PC-9 (cell line): ENCODE data around the gene PGAP3. TPM values are rescaled to one million over a fixed set of nuclear protein-coding genes. Genes with fewer than 3 reads are reported as not detected.
A peak's percentile ranks its signal among the peaks of the same experiment; 100 is the strongest.

ENCODE experiments used
- BruUV-seq: library from RNA; stranded (reverse); fragments of 400-500 nt; replicated peaks from 2 replicates; lab custom pipeline; 2021; lab: Mats Ljungman, UMichigan
- CTCF ChIA-PET: fragments of 300-600 bp; sonication (Branson Sonifier 250); formaldehyde crosslinking; loops from one replicate; lab custom pipeline; 2022; ENCODE audit warnings: antibody characterized with exemption; lab: Charles Lee
- POLR2A ChIA-PET: fragments of 300-600 bp; sonication (Branson Sonifier 250); formaldehyde crosslinking; loops from one replicate; lab custom pipeline; 2022; ENCODE audit warnings: antibody characterized with exemption; ENCODE audit not compliant: unreplicated experiment; lab: Charles Lee
- DNase-seq, 2 experiments: peaks; one replicate each; pipeline versions ENCODE4 v3.0.0 to v3.0.0-alpha.2; 2015 to 2022; ENCODE audit warnings: mixed read lengths in 1 of 2
- H2AFZ ChIP-seq: fragments of 200-600 bp; sonication (generic); 2 replicates; pipeline ENCODE4 v1.8.1; 2017; ENCODE audit warnings: antibody characterized with exemption
- H3F3A ChIP-seq: fragments of 200-600 bp; sonication (generic); 2 replicates; pipeline ENCODE4 v1.8.1; 2017; ENCODE audit warnings: antibody characterized with exemption, mild to moderate bottlenecking, low read depth; ENCODE audit not compliant: insufficient read depth
- H3K27ac ChIP-seq: fragments of 200-600 bp; sonication (generic); 2 replicates; pipeline ENCODE4 v1.6.1; 2016; ENCODE audit warnings: mixed run types
- H3K27me3 ChIP-seq: fragments of 200-600 bp; sonication (generic); 2 replicates; pipeline ENCODE4 v1.6.1; 2016; ENCODE audit warnings: low read depth, mixed run types; ENCODE audit not compliant: insufficient read depth
- H3K36me3 ChIP-seq: fragments of 200-600 bp; sonication (generic); 2 replicates; pipeline ENCODE4 v1.6.1; 2016; ENCODE audit warnings: low read depth, mixed run types
- H3K4me1 ChIP-seq: fragments of 200-600 bp; sonication (generic); replicated peaks from 2 replicates; pipeline ENCODE4 v1.6.1; 2016; ENCODE audit warnings: mixed run types; ENCODE audit not compliant: insufficient read depth
- H3K4me2 ChIP-seq: fragments of 200-600 bp; sonication (generic); 2 replicates; pipeline ENCODE4 v1.6.1; 2017; ENCODE audit warnings: mixed run types
- H3K4me3 ChIP-seq: fragments of 200-600 bp; sonication (generic); 2 replicates; pipeline ENCODE4 v1.6.1; 2016; ENCODE audit warnings: mixed run types
- H3K79me2 ChIP-seq: fragments of 200-600 bp; sonication (generic); 2 replicates; pipeline ENCODE4 v1.6.1; 2017; ENCODE audit warnings: low read depth, mixed run types
- H3K9me2 ChIP-seq: fragments of 200-600 bp; sonication (generic); 2 replicates; pipeline ENCODE4 v1.8.1; 2017; ENCODE audit warnings: mild to moderate bottlenecking; ENCODE audit not compliant: insufficient read depth
- H3K9me3 ChIP-seq: fragments of 200-600 bp; sonication (generic); 2 replicates; pipeline ENCODE4 v1.8.1; 2016; ENCODE audit warnings: low read depth; ENCODE audit not compliant: insufficient read depth
- H4K20me1 ChIP-seq: fragments of 200-600 bp; sonication (generic); 2 replicates; pipeline ENCODE4 v1.8.1; 2017; ENCODE audit not compliant: insufficient read depth
- CTCF ChIP-seq: fragments of 200-600 bp; sonication (generic); conservative IDR thresholded peaks from 2 replicates; pipeline ENCODE4 v1.6.1; 2017; ENCODE audit warnings: mixed run types, antibody characterized with exemption, mild to moderate bottlenecking, moderate library complexity
- EZH2 ChIP-seq: fragments of 200-600 bp; sonication (generic); IDR thresholded peaks from 2 replicates; pipeline ENCODE4 v1.8.0; 2017; ENCODE audit warnings: antibody characterized with exemption, low read depth
- intact Hi-C: fragments of 100-400 bp; cut with micrococcal nuclease; formaldehyde crosslinking; loops from one replicate; pipeline ENCODE4 v1.10.0; 2022; ENCODE audit not compliant: unreplicated experiment
- total RNA-seq: library from RNA; stranded (reverse); gene quantifications from 2 replicates; pipeline ENCODE4 v1.2.3, GENCODE V29; 2021

The PGAP3 gene
- total RNA-seq, 1 experiment from 2014 or later, result 15.0 TPM

DNA sequence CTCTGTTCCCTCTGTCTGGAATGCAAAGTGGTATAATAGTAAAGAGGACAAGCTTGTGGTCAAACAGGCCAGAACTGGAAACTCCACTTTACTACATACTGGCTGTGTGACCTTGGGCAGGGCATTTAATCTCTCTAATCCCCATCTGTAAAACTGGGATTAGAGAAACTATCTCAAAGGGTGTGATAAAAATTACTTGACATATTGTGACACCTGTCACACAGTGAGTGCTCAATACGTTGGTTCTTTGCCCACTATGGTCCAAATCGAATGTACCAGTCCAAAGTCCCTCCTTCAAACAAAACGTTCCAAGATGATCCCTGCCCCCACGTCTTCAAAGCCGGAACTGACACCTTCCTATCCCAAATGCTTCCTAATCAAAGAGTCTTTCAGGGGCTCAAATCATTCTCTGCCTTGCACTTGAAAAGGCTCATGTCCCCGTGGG, 734 bp downstream of the PGAP3 start:
- peak overlapping the region; percentile 84 for H3K27ac ChIP-seq
- peaks cover 30% of the 10 kb centered on the region for H3F3A ChIP-seq
- CTCF ChIA-PET, result no interaction called here
- no peaks in the 10 kb centered on the region for H3K27me3 ChIP-seq
- POLR2A ChIA-PET, result no interaction called here
- TF ChIP-seq EZH2 (no peak), CTCF (no peak)
- H3K4me1 ChIP-seq, result peaks cover 26% of the 10 kb centered on the region
- H2AFZ ChIP-seq, result peak overlapping the region; percentile 92
- intact Hi-C loops, result no loop called here
- H3K9me3 ChIP-seq, result no peaks in the 10 kb centered on the region
- H3K4me3 ChIP-seq, result peak overlapping the region; percentile 68
- TSS peak; percentile 80 for BruUV-seq
- H3K4me2 ChIP-seq, result peak overlapping the region; percentile 95
- peak in 1 of 2 experiments; percentile 59 for DNase-seq
- H4K20me1 ChIP-seq, result no peaks in the 10 kb centered on the region
- H3K9me2 ChIP-seq, result no peaks in the 10 kb centered on the region
- no peaks in the 10 kb centered on the region for H3K79me2 ChIP-seq
- H3K36me3 ChIP-seq, result no peaks in the 10 kb centered on the region

GRCh38 chr17:39684369-39685192, 3.3 kb downstream of the PGAP3 start:
- no peak for TF ChIP-seq EZH2
- no peak for TF ChIP-seq CTCF
- Histone ChIP-seq H3K4me3 (no peak overlapping the region), H3F3A (peaks cover 30% of the 10 kb centered on the region), H2AFZ (no peak overlapping the region), H3K27me3 (no peaks in the 10 kb centered on the region), H3K79me2 (no peaks in the 10 kb centered on the region), H3K9me2 (no peaks in the 10 kb centered on the region), H3K4me2 (no peak overlapping the region), H4K20me1 (no peaks in the 10 kb centered on the region), H3K4me1 (peaks cover 21% of the 10 kb centered on the region), H3K27ac (no peak overlapping the region), H3K9me3 (no peaks in the 10 kb centered on the region), H3K36me3 (no peaks in the 10 kb centered on the region)
- BruUV-seq, result no TSS peak
- DNase-seq, result no peak
- intact Hi-C loops, result no loop called here
- POLR2A ChIA-PET, result interaction anchor here (0.6 kb wide), 1 partner anchor 586 kb away, joined by 8 read pairs; no protein-coding TSS in a partner anchor
- CTCF ChIA-PET, result no interaction called here

DNA sequence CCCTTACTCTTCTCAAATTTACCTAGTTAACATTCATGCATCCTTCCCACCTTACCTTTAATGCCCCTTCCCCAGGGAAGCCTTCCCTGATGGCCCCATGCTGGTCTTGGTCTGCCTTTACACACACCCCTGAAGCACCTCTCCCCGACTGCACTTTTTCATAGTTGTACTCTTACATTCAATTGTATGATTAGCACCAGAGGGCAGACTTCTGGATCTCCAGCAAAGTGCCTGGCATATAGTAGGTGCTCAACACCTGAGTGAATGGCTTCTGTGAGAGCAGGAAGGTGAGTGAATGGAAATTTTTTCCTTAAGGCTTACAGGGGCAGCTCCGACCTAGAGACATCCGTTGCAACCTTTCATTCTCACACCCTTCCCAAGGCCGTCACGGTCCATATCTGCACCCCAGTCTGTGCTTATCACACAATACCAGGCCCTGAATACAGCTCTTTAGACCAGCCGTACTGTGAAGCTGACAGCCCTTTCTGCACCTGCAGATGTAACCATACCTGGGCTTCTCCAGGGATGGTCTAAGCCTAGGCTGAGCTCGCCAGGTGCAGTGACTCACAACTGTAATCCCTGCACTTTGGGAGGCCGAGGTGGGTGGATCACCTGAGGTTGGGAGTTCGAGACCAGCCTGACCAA, 4.4 kb downstream of the PGAP3 start:
- BruUV-seq, result no TSS peak
- Histone ChIP-seq H2AFZ (no peak overlapping the region), H3K27ac (no peak overlapping the region), H3K9me2 (no peaks in the 10 kb centered on the region), H3K36me3 (no peaks in the 10 kb centered on the region), H3K4me3 (no peak overlapping the region), H3K27me3 (no peaks in the 10 kb centered on the region), H3K4me2 (no peak overlapping the region), H3K4me1 (peaks cover 10% of the 10 kb centered on the region), H3K79me2 (no peaks in the 10 kb centered on the region), H3K9me3 (no peaks in the 10 kb centered on the region), H3F3A (peaks cover 18% of the 10 kb centered on the region), H4K20me1 (no peaks in the 10 kb centered on the region)
- ChIA-PET CTCF (no interaction called here), POLR2A (no interaction called here)
- TF ChIP-seq EZH2 (no peak), CTCF (no peak)
- no peak for DNase-seq
- intact Hi-C loops, result no loop called here
